Stimulated activated naive CD8-positive, alpha-beta T cell treated with anti-CD3 and anti-CD28 coated beads, Interleukin-15, amount 100 ng/mL, for 72 hours (primary cell): ENCODE results near the gene TNNI2.

Source experiments
- ATAC-seq: fragments of 150-1000 bp; cut with Tn5 transposase; 2 replicates; pipeline ENCODE4 v1.10.0; 2021; ENCODE audit warnings: mild to moderate bottlenecking, moderate library complexity
- DNase-seq, 2 donors: peaks; one replicate each; pipeline ENCODE4 v3.0.0; 2021 to 2022
- H3K27ac Mint-ChIP-seq, 2 donors: one replicate each; pipeline ENCODE4 v1.8.0; 2022; ENCODE audit warnings: mild to moderate bottlenecking in 2 of 2, mixed read lengths in 2 of 2, moderate library complexity in 2 of 2
- H3K27me3 Mint-ChIP-seq: one replicate; pipeline ENCODE4 v1.8.0; 2022; ENCODE audit warnings: mixed read lengths
- H3K4me1 Mint-ChIP-seq: one replicate; pipeline ENCODE4 v1.8.0; 2022; ENCODE audit warnings: mild to moderate bottlenecking, mixed read lengths
- H3K4me3 Mint-ChIP-seq, 2 donors: one replicate each; pipeline ENCODE4 v1.8.0; 2022; ENCODE audit warnings: mild to moderate bottlenecking in 2 of 2, mixed read lengths in 2 of 2, moderate library complexity in 1 of 2
- H3K9me3 Mint-ChIP-seq, 2 donors: one replicate each; pipeline ENCODE4 v1.8.0; 2022; ENCODE audit warnings: mixed read lengths in 2 of 2

Gene TNNI2

GRCh38 chr11:1887451-1888346 is 48.9 kb downstream of the TNNI2 start:
- DNase-seq (no peak), ATAC-seq (no peak)
- Mint-ChIP-seq H3K27ac (peak overlapping the region in 1 of 2 donors; percentile 2), H3K4me1 (peaks cover 53% of the 10 kb centered on the region), H3K27me3 (no peaks in the 10 kb centered on the region), H3K4me3 (peak overlapping the region in 1 of 2 donors; percentile 82), H3K9me3 (peaks cover 2 to 6% of the 10 kb centered on the region in 2 donors)

GRCh38 chr11:1888347-1888753 is 49.6 kb downstream of the TNNI2 start:
- Mint-ChIP-seq H3K9me3 (peaks cover 5 to 10% of the 10 kb centered on the region in 2 donors), H3K27ac (peak overlapping the region in 1 of 2 donors; percentile 88), H3K4me3 (peak overlapping the region; percentile 59 to 82), H3K4me1 (peaks cover 59% of the 10 kb centered on the region), H3K27me3 (no peaks in the 10 kb centered on the region)
- ATAC-seq, result no peak
- no peak for DNase-seq

- H3K4me1 Mint-ChIP-seq, result peaks cover 64% of the 10 kb centered on the region
- DNase-seq (no peak), ATAC-seq (peak; percentile 1)
- no peaks in the 10 kb centered on the region for H3K27me3 Mint-ChIP-seq
- peaks cover 5 to 10% of the 10 kb centered on the region in 2 donors for H3K9me3 Mint-ChIP-seq
- H3K4me3 Mint-ChIP-seq, result peak overlapping the region; percentile 59 to 82
- peak overlapping the region; percentile 76 to 88 for H3K27ac Mint-ChIP-seq
These were observed 50.0 kb downstream of the TNNI2 start for GRCh38 chr11:1888811-1889210.

GRCh38 chr11:1889224-1889930 is 50.6 kb downstream of the TNNI2 start:
- Mint-ChIP-seq H3K27ac (peak overlapping the region; percentile 79 to 88), H3K9me3 (peaks cover 5 to 10% of the 10 kb centered on the region in 2 donors), H3K27me3 (no peaks in the 10 kb centered on the region), H3K4me3 (peak overlapping the region; percentile 74 to 82), H3K4me1 (peaks cover 65% of the 10 kb centered on the region)
- ATAC-seq, result peak; percentile 88
- peak; percentile 74 to 89 for DNase-seq

- H3K9me3 Mint-ChIP-seq, result peaks cover 5 to 10% of the 10 kb centered on the region in 2 donors
- H3K4me1 Mint-ChIP-seq, result peaks cover 65% of the 10 kb centered on the region
- H3K27ac Mint-ChIP-seq, result peak overlapping the region; percentile 69 to 79
- ATAC-seq (peak; percentile 31), DNase-seq (peak in 1 of 2 donors; percentile 48)
- no peaks in the 10 kb centered on the region for H3K27me3 Mint-ChIP-seq
- peak overlapping the region; percentile 74 to 82 for H3K4me3 Mint-ChIP-seq
These were observed 51.4 kb downstream of the TNNI2 start for GRCh38 chr11:1889941-1890855.
